Body of pancreas (tissue), 4 donors: Measurements from ENCODE around the gene CLSTN2.

Experiments
- CTCF ChIP-seq, 7 experiments: fragments of 450-650 bp in 4 of 7; fragments of 200-600 bp in 3 of 7; sonication (generic) in 3 of 7; IDR thresholded peaks; one replicate each; pipeline ENCODE4 v1.5.1; 2016 to 2019; ENCODE audit warnings: antibody characterized with exemption in 7 of 7
- POLR2A ChIP-seq, 3 donors: fragments of 450-650 bp; IDR thresholded peaks; one replicate each; pipeline ENCODE4 v1.6.1; 2016; ENCODE audit warnings: antibody characterized with exemption in 3 of 3, mild to moderate bottlenecking in 2 of 3

- TF ChIP-seq CTCF (IDR thresholded peaks at IDR 0.05) (no peak), POLR2A (IDR thresholded peaks at IDR 0.05) (no peak)
Measured at GRCh38 chr3:140446734-140447133, 511.7 kb downstream of the CLSTN2 start.
